RPMI8226 (cell line): ENCODE measurements around the gene MRPS26.

Source experiments
- DNase-seq: peaks from one replicate; pipeline ENCODE4 v3.0.0-alpha.2; 2015

Gene MRPS26

DNA sequence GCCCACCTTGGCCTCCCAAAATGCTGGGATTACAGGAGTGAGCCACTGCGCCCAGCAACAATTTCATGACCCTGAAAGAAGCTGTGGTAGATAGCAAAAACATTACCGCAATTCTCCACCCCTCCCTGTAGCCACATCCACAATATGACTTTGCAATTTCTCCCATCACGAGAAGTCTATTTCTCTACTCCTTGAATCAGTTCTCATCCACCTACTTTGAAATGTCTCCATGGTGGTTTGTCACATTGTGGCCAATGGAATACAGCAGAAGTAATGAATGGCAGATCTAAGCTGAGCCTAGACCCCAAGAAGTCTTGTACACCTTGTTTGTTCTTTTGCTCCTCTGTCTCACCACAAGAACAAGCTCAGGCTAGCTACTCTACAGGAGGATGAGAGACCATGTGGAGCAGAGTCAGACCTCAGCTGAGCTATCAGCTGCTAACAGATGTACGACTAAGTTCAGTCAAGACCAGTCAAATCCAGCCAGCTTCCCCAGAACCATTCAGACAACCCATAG lies 31.8 kb downstream of the MRPS26 start:
- no peak for DNase-seq

DNA sequence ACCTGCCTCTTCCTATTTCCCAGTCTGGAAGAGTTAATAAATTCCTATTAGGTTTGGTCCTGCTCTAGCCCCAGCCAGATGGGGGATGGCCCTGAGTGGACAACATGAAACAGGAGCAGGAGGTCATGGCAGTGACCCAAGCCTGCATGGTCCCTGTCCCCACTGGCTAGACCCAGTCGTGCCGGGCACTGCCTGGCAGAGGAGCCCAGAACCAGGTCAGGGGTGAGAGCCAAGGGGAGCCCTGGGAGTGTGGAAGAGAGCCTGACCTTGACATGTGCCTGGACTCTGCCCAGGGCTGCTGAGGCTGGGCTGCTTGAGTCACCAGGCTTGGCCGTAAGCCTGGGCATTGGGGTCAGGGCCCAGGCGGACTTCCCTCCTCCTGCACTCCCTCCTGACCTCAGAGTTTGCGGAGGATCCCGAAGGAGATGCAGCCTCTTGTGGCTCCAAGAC lies 35.1 kb downstream of the MRPS26 start:
- no peak for DNase-seq

DNA sequence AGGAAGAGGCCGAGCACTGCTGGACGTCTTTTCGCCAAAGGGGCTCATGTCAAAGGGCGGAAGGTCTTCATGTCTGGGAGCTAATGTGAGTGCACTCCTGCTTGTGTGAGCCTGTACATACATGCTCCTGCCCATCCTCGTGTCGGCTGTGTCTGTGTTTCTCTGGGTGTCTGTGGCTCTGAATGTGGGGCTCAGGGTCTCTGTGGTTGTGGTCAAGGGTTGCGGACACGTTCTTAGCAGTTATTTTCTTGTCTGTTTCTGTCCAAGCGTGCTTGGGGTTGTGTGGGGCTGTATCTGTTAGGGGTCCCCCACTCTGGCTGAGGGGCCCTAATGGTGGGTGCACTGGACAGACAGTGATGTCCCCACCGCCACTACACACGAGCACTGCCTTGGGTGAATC lies 35.8 kb downstream of the MRPS26 start:
- DNase-seq, result no peak

DNA sequence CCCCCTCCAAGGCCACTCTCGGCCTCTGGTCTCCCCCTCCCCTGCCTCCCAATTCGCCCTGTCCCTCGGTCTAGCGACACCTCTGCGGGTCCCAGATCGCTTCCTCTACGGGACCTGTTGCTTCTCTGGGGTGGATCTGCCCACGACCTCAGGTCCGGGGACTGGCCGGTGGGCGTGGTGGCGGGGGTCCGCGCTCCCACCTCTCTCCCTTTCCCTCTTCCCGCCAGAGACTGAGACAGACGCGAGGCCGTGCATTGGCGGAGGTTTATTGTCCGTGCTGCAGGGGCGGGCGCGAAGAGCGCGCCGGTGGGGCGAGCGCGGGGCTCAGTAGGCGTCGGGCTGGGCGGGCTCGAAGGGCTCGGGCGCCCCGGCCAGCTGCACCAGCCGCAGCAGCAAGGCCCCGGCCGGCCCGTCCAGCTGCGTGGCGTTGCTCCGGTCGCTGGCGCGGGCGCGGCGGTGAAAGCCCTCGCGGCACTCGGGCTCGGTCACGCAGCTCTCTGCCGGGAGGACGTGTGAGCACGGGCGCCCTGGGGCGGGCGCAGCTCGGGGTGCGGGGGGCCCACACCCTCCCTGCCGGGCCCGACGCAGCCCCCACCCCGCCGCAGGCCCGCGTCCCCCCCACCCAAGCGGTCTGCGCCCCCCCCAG lies 36.6 kb downstream of the MRPS26 start:
- no peak for DNase-seq

DNA sequence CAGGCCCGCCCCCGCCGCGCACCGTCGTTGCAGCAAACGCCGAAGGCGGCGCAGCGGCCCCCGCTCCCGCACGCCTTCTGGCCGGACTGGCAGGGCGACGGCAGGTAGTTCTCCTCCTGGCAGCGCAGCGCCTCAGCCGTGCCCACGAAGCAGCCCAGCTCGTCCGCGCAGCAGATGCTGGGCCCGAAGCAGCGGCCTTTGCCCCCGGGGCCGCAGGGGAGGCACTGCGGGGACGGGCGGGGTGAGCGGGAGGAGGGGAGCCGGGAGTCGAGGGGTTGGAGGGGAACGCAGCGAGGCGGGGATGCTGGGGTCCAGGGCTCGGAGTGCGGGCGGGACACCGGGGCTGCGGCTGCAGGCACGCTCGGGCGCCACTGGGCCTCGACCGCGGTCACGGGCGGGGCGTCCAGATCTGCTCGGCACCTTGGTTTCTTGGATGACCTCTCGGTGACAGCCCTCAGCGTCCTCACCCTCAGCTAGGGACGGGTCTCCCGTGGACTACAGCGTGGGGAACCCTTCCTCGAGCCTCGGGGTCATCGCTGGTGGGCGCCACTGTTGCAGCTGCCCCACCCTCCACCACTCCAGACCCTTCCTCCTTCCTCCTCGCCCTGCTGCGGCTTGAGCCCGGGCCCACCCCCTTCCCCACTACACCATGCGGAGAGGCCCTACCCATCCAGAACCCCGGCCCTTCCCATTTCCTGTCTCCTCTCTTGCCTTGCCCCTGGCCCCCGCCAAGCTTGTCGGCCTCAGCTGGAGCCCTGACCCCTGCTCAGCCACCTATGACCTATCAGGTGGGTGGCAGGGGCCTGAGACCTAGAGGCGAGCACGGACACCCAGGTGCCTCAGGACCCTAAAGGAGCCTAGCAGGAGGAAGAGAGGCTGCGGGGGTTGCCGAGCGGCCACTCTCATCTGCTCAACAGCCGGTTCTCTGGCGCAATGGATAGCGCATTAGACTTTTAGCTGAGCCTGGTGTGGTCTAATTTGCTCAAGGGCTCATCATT lies 37.4 kb downstream of the MRPS26 start:
- no peak for DNase-seq

DNA sequence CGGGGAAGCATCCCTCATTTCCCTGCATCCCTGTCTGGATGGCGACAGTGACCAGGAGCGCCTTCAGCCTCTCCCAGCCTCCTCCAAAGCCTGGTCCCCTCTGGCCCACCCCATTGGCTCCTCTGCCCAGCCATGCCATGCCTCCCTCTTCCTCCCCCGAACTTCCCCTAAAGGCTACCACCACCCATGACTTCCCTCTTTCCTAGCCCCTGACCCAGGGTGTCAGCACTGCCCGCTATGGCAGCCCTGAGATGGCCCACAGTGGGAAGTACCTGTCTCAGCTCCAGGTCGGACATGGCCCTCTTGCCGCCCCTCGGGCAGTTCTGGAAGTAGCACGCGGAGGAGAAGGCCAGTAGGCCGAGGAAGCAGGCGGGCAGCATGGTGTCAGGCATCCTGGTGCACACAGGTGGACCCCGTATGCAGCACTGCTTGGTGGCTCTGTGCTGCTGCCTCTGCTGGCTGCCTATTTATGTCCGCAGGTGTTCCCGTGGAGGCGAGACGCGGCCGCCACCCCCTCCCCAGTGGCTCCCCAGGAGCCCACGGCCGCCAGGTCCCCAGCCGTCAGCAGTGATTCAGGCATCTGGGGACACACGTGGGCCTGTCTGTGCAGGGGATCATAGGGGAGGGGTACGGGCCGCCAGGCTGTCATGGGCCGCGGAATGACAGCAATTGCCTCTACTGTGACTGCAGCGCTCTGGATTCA lies 38.6 kb downstream of the MRPS26 start, which contains the start of gene AVP:
Gene AVP, minus strand, starts transcription at position 442 of the 703 bp plus-strand sequence. Its CDS starts 50 bp downstream, at position 392.
- no peak for DNase-seq

DNA sequence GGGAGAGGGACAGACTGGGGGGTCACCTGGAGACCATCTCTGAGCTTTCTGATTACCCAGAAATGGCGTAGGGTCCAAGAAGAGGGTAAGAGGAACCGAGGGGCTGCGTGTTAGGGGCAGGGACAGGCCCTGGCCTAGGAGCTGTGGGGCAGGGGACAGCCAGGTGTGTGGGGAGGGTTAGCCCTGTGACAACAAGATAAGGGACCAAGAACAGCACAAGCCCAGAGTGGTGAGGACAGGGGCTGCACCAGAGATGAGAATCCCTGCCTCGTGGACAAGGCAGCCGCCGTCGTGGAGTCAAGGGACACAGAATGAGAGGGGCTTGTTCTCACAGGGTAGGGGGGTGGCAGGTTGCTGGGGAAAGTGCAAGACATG lies 39.1 kb downstream of the MRPS26 start:
- DNase-seq, result no peak

DNA sequence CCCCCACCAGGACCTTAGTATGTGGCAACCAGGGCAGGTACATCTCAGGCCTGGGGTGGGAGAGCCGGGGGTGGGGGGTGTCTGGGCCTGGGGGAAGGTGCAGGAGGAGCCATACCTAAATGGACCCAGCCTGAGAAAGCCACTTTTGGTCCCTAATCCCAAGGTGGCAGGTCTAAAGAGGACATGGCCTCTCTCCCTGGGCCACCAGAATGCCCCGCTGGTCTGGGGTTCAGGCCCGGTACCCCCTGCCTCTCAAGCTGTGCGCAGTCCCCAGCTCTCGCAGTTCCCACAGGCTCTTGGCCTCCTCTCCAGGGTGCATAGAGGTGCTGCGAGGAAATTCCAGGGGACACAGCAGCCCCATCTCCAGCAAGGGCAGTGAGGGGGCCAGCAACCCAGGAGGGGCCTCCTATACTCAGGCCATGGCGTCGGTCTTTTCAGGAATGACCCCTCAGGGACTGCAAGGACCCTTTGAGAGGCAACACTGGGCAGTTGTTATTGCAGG lies 39.8 kb downstream of the MRPS26 start:
- no peak for DNase-seq

DNA sequence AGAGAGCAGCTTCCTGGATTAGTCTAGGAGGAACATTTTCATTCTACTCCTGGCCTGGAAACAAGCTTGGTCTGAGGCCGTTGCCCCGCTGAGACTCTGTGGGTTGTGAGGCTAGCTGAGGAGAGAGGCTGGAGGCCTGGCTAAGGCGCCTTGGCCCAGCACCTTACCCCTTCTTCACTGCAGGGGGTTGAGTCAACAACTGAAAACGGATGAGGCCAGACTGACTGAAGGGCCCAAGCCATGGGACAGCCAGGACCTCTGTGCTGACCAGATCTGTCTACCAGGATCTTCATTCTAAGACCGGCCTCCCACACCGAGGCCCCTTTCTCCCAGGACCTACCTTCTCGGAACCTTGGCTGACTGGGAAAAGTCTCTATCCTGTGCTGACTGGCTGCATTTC lies 42.2 kb downstream of the MRPS26 start:
- no peak for DNase-seq

DNA sequence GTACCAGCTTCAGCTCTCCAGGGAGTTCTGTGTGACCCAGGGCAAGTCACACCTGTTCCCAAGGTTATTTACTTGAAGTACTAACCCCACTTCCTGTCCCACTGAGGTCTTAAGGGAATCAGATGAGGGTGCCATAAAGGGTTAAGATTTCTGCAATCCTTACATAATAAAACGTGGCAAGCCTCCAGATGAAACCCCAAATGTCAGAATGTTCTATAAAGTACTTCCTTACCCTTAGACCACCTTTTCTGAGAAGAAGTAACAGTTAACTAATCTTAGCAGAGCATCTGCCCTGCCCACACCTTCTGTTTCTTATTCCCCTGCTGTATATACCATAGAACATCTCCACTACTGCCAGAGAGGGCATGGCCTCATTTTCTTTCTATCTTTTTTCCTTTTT lies 44.7 kb downstream of the MRPS26 start:
- DNase-seq, result no peak

DNA sequence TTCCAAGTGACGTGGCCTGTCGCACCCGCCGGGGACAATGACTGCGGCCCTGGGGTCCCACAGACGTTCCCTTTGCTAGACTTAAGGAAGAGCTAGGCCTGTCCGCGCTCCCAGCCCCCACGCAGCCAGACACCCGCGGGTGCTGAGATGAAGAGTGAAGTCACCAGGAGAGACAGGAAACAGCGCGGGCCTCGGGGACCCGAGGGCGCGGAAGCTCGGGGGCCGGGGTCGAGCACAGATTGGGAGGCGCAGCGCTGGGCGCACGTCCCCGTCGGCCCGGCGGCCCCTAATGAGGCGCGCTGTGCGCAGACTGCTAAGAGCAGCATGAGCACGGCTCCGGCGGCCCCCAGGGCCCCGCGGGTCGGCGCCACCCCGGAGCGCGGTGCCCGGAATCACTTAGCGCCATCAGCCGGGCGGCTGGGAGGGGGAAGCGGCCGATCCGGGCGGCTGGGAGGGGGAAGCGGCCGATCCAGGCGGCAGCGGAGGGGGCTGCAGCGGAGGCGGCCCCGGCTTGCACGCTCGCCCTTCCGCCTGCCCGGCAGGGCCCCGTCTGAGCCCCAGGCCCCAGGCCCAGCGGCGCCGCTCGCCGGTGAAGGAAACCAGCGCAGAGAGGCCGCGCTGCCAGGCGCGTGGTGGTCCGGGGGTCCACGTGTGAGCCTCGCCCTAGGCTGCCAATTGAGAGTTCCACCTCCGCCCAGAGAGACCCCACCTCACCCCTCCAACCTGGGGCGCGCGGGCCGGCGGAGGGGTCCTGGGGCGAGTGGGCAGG lies 46.9 kb downstream of the MRPS26 start:
- no peak for DNase-seq

DNA sequence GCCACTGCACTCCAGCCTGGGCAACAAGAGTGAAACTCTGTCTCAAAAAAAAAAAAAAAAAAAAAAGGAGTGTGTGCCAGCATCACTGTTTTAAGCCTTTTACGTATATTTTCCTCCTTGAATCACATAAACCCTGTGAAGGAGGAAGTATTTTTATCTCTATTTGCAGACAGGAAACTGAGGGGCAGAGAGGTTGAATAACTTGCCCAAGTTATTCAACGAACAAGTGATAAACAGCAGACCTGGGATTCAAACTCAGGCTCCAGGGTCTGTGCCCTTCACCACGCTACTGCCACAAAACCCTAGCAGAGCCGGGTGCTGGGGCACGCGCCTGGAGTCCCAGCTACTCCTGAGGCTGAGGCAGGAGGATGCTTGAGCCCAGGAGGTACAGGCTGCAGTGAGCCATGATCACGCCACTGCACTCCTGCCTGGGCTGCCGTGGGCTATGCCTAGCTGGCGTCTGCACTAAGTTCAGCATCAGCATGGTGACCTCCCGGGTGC lies 48.1 kb downstream of the MRPS26 start:
- DNase-seq, result no peak

DNA sequence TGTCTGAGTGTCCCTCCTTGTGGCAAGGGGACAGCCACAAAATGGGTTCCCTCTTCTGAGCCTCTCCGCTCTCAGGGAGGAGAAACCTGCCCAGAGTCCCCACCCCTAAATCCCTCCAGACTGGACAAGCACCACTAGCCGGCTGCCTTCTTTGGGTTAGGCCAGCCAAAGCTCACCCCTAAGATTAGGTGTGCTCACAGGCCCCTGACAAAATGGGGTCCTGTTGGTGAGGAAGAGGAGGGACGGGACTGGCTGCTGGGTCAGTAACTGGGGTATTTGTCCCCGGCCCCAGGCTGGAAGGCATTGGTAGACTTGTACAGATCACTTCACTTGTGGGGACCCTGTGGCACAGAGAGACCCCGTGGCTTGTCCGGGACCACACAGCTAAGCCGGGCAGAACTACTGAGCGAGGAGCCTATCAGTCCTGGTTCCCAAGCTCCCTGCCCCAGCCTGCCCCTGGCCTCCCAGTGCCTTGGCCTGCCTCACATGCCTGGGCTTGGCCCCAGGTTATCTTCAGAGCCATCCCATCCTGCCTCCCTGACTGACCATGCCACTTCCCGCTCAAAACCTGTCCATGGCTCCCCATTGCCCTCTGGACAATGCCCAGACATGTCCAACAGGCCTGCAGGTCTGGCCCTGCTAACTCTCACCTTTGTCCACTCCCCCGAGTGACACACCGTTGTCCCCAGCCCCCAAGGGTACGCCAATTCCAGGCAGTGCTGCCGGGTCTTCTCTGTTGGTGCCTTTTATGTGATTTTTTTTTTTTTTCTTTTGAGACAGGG lies 49.2 kb downstream of the MRPS26 start:
- DNase-seq, result no peak
